HepG2 (cell line): ENCODE results near the gene ZNF593OS. TPM values are rescaled to one million over a fixed set of nuclear protein-coding genes. Genes with fewer than 3 reads are reported as not detected.

Experiments
- ARID5B ChIP-seq: IDR thresholded peaks from 2 replicates; pipeline ENCODE4 v1.4.0; 2020; ENCODE audit warnings: mild to moderate bottlenecking, missing genetic modification reagents
- BRD4 ChIP-seq: sonication (generic); formaldehyde crosslinking; IDR thresholded peaks from 2 replicates; pipeline ENCODE4 v1.4.0; 2020; ENCODE audit warnings: missing genetic modification reagents
- ETV6 ChIP-seq: sonication (generic); formaldehyde crosslinking; conservative IDR thresholded peaks from 2 replicates; pipeline ENCODE4 v1.4.0; 2020; ENCODE audit warnings: missing genetic modification reagents
- HBP1 ChIP-seq: IDR thresholded peaks from 2 replicates; pipeline ENCODE4 v1.6.1; 2016; ENCODE audit warnings: low read depth, control low read depth
- HDAC6 ChIP-seq: fragments of 200-600 bp; sonication (generic); IDR thresholded peaks from 2 replicates; pipeline ENCODE4 v1.7.0; 2017; ENCODE audit warnings: mild to moderate bottlenecking, antibody characterized with exemption, low read length, low read depth
- HES4 ChIP-seq: sonication (generic); formaldehyde crosslinking; IDR thresholded peaks from 2 replicates; pipeline ENCODE4 v1.9.0; 2021; ENCODE audit warnings: mild to moderate bottlenecking, missing genetic modification reagents, borderline replicate concordance
- KLF16 ChIP-seq, 2 experiments: sonication (generic) in 1 of 2; formaldehyde crosslinking in 1 of 2; IDR thresholded peaks; 2 replicates each; pipeline versions ENCODE4 v1.6.1 to v1.8.0; 2016 to 2023; ENCODE audit warnings: missing genetic modification reagents in 2 of 2, missing compliant biosample characterization in 1 of 2
- NFE2 ChIP-seq: sonication (generic); formaldehyde crosslinking; IDR thresholded peaks from 2 replicates; pipeline ENCODE4 v1.4.0; 2020; ENCODE audit warnings: missing genetic modification reagents
- NRL ChIP-seq: sonication (generic); formaldehyde crosslinking; IDR thresholded peaks from 2 replicates; pipeline ENCODE4 v1.5.0; 2020; ENCODE audit warnings: missing genetic modification reagents, mild to moderate bottlenecking, moderate library complexity, borderline replicate concordance
- PRDM4 ChIP-seq: sonication (generic); formaldehyde crosslinking; IDR thresholded peaks from 2 replicates; pipeline ENCODE4 v1.9.0; 2021; ENCODE audit warnings: missing genetic modification reagents, borderline replicate concordance
- RARG ChIP-seq: sonication (generic); formaldehyde crosslinking; IDR thresholded peaks from 2 replicates; pipeline ENCODE4 v1.4.0; 2020; ENCODE audit warnings: low read depth, mild to moderate bottlenecking, missing genetic modification reagents
- RXRA ChIP-seq: sonication (generic); formaldehyde crosslinking; IDR thresholded peaks from 2 replicates; pipeline ENCODE4 v1.5.1; 2020; ENCODE audit warnings: missing genetic modification reagents
- SMC3 ChIP-seq: IDR thresholded peaks from 2 replicates; pipeline ENCODE4 v1.6.1; 2011; ENCODE audit warnings: low read length, improper control_type of control experiment
- SP2 ChIP-seq: sonication (generic); formaldehyde crosslinking; IDR thresholded peaks from 2 replicates; pipeline ENCODE4 v1.5.1; 2020; ENCODE audit warnings: mild to moderate bottlenecking, missing genetic modification reagents
- SRSF4 ChIP-seq: fragments of 200-400 bp; formaldehyde crosslinking; IDR thresholded peaks from one replicate; pipeline ENCODE4 v1.6.1; 2018; ENCODE audit warnings: mild to moderate bottlenecking, low read depth, low read length, moderate library complexity; ENCODE audit not compliant: poor library complexity, severe bottlenecking
- ZBTB3 ChIP-seq: sonication (generic); formaldehyde crosslinking; IDR thresholded peaks from 2 replicates; pipeline ENCODE4 v1.4.0; 2020; ENCODE audit warnings: low read depth, mild to moderate bottlenecking, moderate library complexity, missing genetic modification reagents, borderline replicate concordance
- ZMYM4 ChIP-seq: sonication (generic); formaldehyde crosslinking; IDR thresholded peaks from 2 replicates; pipeline ENCODE4 v1.8.1; 2023; ENCODE audit warnings: mild to moderate bottlenecking, missing genetic modification reagents
- ZNF136 ChIP-seq: sonication (generic); formaldehyde crosslinking; IDR thresholded peaks from 2 replicates; pipeline ENCODE4 v1.8.1; 2022; ENCODE audit warnings: low read depth, mild to moderate bottlenecking, moderate library complexity, missing genetic modification reagents
- ZNF510 ChIP-seq: sonication (generic); formaldehyde crosslinking; IDR thresholded peaks from 2 replicates; pipeline ENCODE4 v1.4.0; 2020; ENCODE audit warnings: low read depth, mild to moderate bottlenecking, missing genetic modification reagents
- ZNF549 ChIP-seq: sonication (generic); formaldehyde crosslinking; IDR thresholded peaks from 2 replicates; pipeline ENCODE4 v1.5.0; 2020; ENCODE audit warnings: missing genetic modification reagents
- ZNF598 ChIP-seq: sonication (generic); formaldehyde crosslinking; IDR thresholded peaks from 2 replicates; pipeline ENCODE4 v1.5.1; 2020; ENCODE audit warnings: mild to moderate bottlenecking, missing genetic modification reagents, borderline replicate concordance
- ZNF747 ChIP-seq: sonication (generic); formaldehyde crosslinking; IDR thresholded peaks from 2 replicates; pipeline ENCODE4 v1.8.1; 2023; ENCODE audit warnings: missing genetic modification reagents, mild to moderate bottlenecking, borderline replicate concordance
- polyA plus RNA-seq, 8 experiments: library from polyadenylated mRNA; depleted of rRNA in 3 of 8; stranded (reverse) in 7 of 8; unstranded in 1 of 8; fragments of >200 nt; fragmentation: Illumina TruSeq in 4 of 8; extraction: Trizol in 4 of 8; gene quantifications; 2 replicates each; pipeline versions ENCODE4 v1.2.1 to v1.2.3, GENCODE V29; 2011 to 2016; ENCODE audit warnings: low read depth in 4 of 8, missing spikeins in 1 of 8, mixed read lengths in 1 of 8; ENCODE audit not compliant: insufficient read depth in 1 of 8
- total RNA-seq, 5 experiments: library from RNA; depleted of rRNA; stranded (reverse); fragments of >200 nt; fragmentation: Illumina TruSeq; extraction: Trizol; gene quantifications; 2 replicates each; pipeline ENCODE4 v1.2.3, GENCODE V29; 2016; ENCODE audit warnings: low read depth in 1 of 5

ZNF593OS gene
- total and polyA plus RNA-seq, 2 of the 13 experiments (the other 11 are each of a cell fraction or from before 2014, with no cell fraction given), result not detected

GRCh38 chr1:26145041-26145959 lies 26.3 kb downstream of the ZNF593OS start (continued):
- TF ChIP-seq ETV6 (CRISPR knock-in tag), result no peak
- no peak for TF ChIP-seq ZNF136
- TF ChIP-seq NFE2 (CRISPR knock-in tag), result no peak
- no peak for TF ChIP-seq ZNF747 (CRISPR knock-in tag)
- TF ChIP-seq ZNF510 (CRISPR knock-in tag), result no peak
- TF ChIP-seq ZBTB3 (CRISPR knock-in tag), result no peak
- TF ChIP-seq HES4 (CRISPR knock-in tag), result no peak
- TF ChIP-seq HDAC6, result no peak
- TF ChIP-seq SP2 (CRISPR knock-in tag), result no peak
- no peak for TF ChIP-seq RXRA (CRISPR knock-in tag)
- TF ChIP-seq KLF16 (CRISPR knock-in tag; IDR thresholded peaks at IDR 0.05), result 0 out of 4 replicates have a peak, but pooled peaks of 1 of the 2 experiments have one; percentile 30
- TF ChIP-seq ARID5B (CRISPR knock-in tag), result 0 out of 2 replicates have a peak, but pooled peaks have one; percentile 35
- peak; percentile 90 for TF ChIP-seq SMC3
- no peak for TF ChIP-seq BRD4
- TF ChIP-seq NRL (CRISPR knock-in tag), result no peak
- TF ChIP-seq ZNF598 (CRISPR knock-in tag), result no peak
- no peak for TF ChIP-seq HBP1
- TF ChIP-seq SRSF4, result no peak
- TF ChIP-seq ZNF549 (CRISPR knock-in tag), result no peak
- no peak for TF ChIP-seq RARG (CRISPR knock-in tag)
- no peak for TF ChIP-seq ZMYM4
- TF ChIP-seq PRDM4 (CRISPR knock-in tag), result no peak
